ENCODE measurements around the gene PPP1R36. TPM values are rescaled to one million over a fixed set of nuclear protein-coding genes. Genes with fewer than 3 reads are reported as not detected.
A peak's percentile ranks its signal among the peaks of the same experiment; 100 is the strongest.

PPP1R36 gene
- total and polyA plus RNA-seq, 2 of the 13 experiments (the other 11 are each of a cell fraction or from before 2014, with no cell fraction given): 0.11 to 0.17 TPM

DNA sequence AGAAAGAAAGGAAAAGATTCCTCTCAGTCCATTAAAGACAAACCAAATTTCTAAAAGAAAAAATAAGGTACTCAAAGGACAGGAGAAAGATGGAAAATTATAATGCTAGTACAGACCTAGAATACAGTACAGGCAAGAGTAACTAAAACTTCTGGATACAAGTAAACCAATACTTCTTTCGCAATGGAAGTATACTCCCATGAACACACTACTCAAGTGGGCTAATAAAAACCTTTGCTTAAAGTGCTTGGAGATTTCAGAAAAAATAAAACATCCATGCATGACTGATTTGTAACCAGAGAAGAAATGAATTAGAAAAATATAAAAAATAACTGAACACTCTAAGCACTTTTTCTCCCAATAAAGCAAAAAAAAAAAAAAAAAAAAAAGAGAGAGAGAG, 49.7 kb upstream of the PPP1R36 start:
- FAIRE-seq (no peak), DNase-seq (ENCODE audit: low spot score) (no peak), ATAC-seq (no peak)
- Histone ChIP-seq H3K4me1 (ENCODE audit: insufficient read depth, low read length) (peaks cover 30% of the 10 kb centered on the region), H3K9me3 (ENCODE audit: low read length) (no peaks in the 10 kb centered on the region), H3K27ac (ENCODE audit: extremely low read length, insufficient read depth, low read length) (no peak overlapping the region), H3K4me3 (replicated peaks in 1 of 3; ENCODE audit: insufficient read depth in 1 of 3, low read depth in 2 of 3, low read length in 3 of 3) (no peak overlapping the region), H3K4me2 (ENCODE audit: low read depth, low read length) (peak overlapping the region; percentile 1; the same call in 1 of the 2 replicates), H2AFZ (ENCODE audit: low read length) (no peak overlapping the region), H3K36me3 (replicated peaks in 1 of 2; ENCODE audit: control insufficient read depth in 1 of 2, insufficient read depth in 2 of 2, low read length in 2 of 2) (0 out of 5 replicates have a peak, but pooled peaks cover 0 to 1% of the 10 kb centered on the region in 2 experiments), H3K79me2 (ENCODE audit: insufficient read depth, low read length) (peaks cover 15% of the 10 kb centered on the region), H4K20me1 (ENCODE audit: insufficient read depth, low read length) (no peaks in the 10 kb centered on the region), H3K27me3 (ENCODE audit: control insufficient read depth in 1 of 2, insufficient read depth in 2 of 2, low read length in 2 of 2) (no peaks in the 10 kb centered on the region), H3K9ac (ENCODE audit: insufficient read depth, low read depth, low read length) (no peak overlapping the region)
- intact Hi-C loops (cut with micrococcal nuclease; ENCODE audit: unreplicated experiment) (no loop called here), in situ Hi-C loops (cut with HindIII; ENCODE audit: extremely low pct_ligation_motif_present, low pct_unique_long_range_greater_than_20kb) (no loop called here)
- BruUV-seq (replicated peaks): no TSS peak
- CTCF ChIA-PET (ENCODE audit: low intra/inter-chr PET ratio, low total read pairs): no interaction called here
- POLR2A ChIA-PET: no interaction called here
- 97% methylated on average over 1 of the region's 1 CpG for WGBS (ENCODE audit: low lambda C conversion rate)
- no peak for TF ChIP-seq FOXO1 (CRISPR knock-in tag; IDR thresholded peaks at IDR 0.05)
- TF ChIP-seq ESRRA (CRISPR knock-in tag; IDR thresholded peaks at IDR 0.05; ENCODE audit: low read depth): no peak
- TF ChIP-seq TBX3 (IDR thresholded peaks at IDR 0.05; ENCODE audit: borderline replicate concordance): no peak
- no peak for TF ChIP-seq PHF20 (CRISPR knock-in tag; IDR thresholded peaks at IDR 0.05)
- TF ChIP-seq, protein P1, sequence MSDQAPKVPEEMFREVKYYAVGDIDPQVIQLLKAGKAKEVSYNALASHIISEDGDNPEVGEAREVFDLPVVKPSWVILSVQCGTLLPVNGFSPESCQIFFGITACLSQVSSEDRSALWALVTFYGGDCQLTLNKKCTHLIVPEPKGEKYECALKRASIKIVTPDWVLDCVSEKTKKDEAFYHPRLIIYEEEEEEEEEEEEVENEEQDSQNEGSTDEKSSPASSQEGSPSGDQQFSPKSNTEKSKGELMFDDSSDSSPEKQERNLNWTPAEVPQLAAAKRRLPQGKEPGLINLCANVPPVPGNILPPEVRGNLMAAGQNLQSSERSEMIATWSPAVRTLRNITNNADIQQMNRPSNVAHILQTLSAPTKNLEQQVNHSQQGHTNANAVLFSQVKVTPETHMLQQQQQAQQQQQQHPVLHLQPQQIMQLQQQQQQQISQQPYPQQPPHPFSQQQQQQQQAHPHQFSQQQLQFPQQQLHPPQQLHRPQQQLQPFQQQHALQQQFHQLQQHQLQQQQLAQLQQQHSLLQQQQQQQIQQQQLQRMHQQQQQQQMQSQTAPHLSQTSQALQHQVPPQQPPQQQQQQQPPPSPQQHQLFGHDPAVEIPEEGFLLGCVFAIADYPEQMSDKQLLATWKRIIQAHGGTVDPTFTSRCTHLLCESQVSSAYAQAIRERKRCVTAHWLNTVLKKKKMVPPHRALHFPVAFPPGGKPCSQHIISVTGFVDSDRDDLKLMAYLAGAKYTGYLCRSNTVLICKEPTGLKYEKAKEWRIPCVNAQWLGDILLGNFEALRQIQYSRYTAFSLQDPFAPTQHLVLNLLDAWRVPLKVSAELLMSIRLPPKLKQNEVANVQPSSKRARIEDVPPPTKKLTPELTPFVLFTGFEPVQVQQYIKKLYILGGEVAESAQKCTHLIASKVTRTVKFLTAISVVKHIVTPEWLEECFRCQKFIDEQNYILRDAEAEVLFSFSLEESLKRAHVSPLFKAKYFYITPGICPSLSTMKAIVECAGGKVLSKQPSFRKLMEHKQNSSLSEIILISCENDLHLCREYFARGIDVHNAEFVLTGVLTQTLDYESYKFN (CRISPR knock-in tag; conservative IDR thresholded peaks at IDR 0.05): no peak
- no peak for TF ChIP-seq RAD21 (CRISPR knock-in tag; IDR thresholded peaks at IDR 0.05)
- TF ChIP-seq CEBPB (IDR thresholded peaks at IDR 0.05; ENCODE audit: borderline replicate concordance, low read depth, low read length): peak; percentile 50; the same call in 1 of the 2 replicates
- TF ChIP-seq, protein P2, sequence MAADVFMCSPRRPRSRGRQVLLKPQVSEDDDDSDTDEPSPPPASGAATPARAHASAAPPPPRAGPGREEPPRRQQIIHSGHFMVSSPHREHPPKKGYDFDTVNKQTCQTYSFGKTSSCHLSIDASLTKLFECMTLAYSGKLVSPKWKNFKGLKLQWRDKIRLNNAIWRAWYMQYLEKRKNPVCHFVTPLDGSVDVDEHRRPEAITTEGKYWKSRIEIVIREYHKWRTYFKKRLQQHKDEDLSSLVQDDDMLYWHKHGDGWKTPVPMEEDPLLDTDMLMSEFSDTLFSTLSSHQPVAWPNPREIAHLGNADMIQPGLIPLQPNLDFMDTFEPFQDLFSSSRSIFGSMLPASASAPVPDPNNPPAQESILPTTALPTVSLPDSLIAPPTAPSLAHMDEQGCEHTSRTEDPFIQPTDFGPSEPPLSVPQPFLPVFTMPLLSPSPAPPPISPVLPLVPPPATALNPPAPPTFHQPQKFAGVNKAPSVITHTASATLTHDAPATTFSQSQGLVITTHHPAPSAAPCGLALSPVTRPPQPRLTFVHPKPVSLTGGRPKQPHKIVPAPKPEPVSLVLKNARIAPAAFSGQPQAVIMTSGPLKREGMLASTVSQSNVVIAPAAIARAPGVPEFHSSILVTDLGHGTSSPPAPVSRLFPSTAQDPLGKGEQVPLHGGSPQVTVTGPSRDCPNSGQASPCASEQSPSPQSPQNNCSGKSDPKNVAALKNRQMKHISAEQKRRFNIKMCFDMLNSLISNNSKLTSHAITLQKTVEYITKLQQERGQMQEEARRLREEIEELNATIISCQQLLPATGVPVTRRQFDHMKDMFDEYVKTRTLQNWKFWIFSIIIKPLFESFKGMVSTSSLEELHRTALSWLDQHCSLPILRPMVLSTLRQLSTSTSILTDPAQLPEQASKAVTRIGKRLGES (CRISPR knock-in tag; IDR thresholded peaks at IDR 0.05; ENCODE audit: borderline replicate concordance): no peak
- TF ChIP-seq ZFAT (CRISPR knock-in tag; conservative IDR thresholded peaks at IDR 0.05): no peak

Data from HepG2 (cell line).